PC-3 (cell line): ENCODE measurements around the gene SESN1. TPM values are rescaled to one million over a fixed set of nuclear protein-coding genes. Genes with fewer than 3 reads are reported as not detected.

Experiments
- ATAC-seq: fragments of 200-7000 bp; cut with Tn5 transposase; 2 replicates; pipeline ENCODE4 v1.9.1; 2020; ENCODE audit warnings: mild to moderate bottlenecking, moderate library complexity
- BruUV-seq: library from RNA; stranded (reverse); fragments of 400-500 nt; replicated peaks from 2 replicates; lab custom pipeline; 2021; lab: Mats Ljungman, UMichigan
- CTCF ChIA-PET: fragments of 300-600 bp; sonication (Branson Sonifier 250); formaldehyde crosslinking; loops from one replicate; lab custom pipeline; 2022; ENCODE audit warnings: antibody characterized with exemption; lab: Charles Lee
- POLR2A ChIA-PET: fragments of 300-600 bp; sonication (Branson Sonifier 250); formaldehyde crosslinking; loops from one replicate; lab custom pipeline; 2022; ENCODE audit warnings: antibody characterized with exemption; ENCODE audit not compliant: unreplicated experiment; lab: Charles Lee
- DNase-seq: peaks from one replicate; pipeline ENCODE4 v3.0.0-alpha.2; 2015
- H2AFZ ChIP-seq: fragments of 300-600 bp; sonication (generic); 2 replicates; pipeline ENCODE4 v1.6.0; 2016; ENCODE audit warnings: antibody characterized with exemption, low read length
- H3F3A ChIP-seq: fragments of 300-600 bp; sonication (generic); one replicate; pipeline ENCODE4 v1.6.0; 2017; ENCODE audit warnings: antibody characterized with exemption, low read length, control low read depth, mild to moderate bottlenecking; ENCODE audit not compliant: unreplicated experiment
- H3K27ac ChIP-seq: fragments of 300-600 bp; sonication (generic); 2 replicates; pipeline ENCODE4 v1.5.1; 2016; ENCODE audit warnings: mild to moderate bottlenecking, low read length
- H3K27me3 ChIP-seq: fragments of 300-600 bp; sonication (generic); 2 replicates; pipeline ENCODE4 v1.6.1; 2016; ENCODE audit warnings: low read length, mixed read lengths
- H3K36me3 ChIP-seq: fragments of 300-600 bp; sonication (generic); 2 replicates; pipeline ENCODE4 v1.6.1; 2016; ENCODE audit warnings: low read depth, mixed run types, low read length, mixed read lengths
- H3K4me1 ChIP-seq: fragments of 300-600 bp; sonication (generic); 2 replicates; pipeline ENCODE4 v1.5.1; 2016; ENCODE audit warnings: low read length; ENCODE audit not compliant: insufficient read depth
- H3K4me2 ChIP-seq: fragments of 300-600 bp; sonication (generic); 2 replicates; pipeline ENCODE4 v1.6.0; 2016; ENCODE audit warnings: low read length
- H3K4me3 ChIP-seq: fragments of 300-600 bp; sonication (generic); 2 replicates; pipeline ENCODE4 v1.5.1; 2016; ENCODE audit warnings: mild to moderate bottlenecking, low read length, mixed read lengths
- H3K79me2 ChIP-seq: fragments of 300-600 bp; sonication (generic); 2 replicates; pipeline ENCODE4 v1.6.1; 2017; ENCODE audit warnings: low read length, mixed read lengths
- H3K9ac ChIP-seq: fragments of 300-600 bp; sonication (generic); 2 replicates; pipeline ENCODE4 v1.6.0; 2016; ENCODE audit warnings: mild to moderate bottlenecking, low read length
- H3K9me2 ChIP-seq: fragments of 300-600 bp; sonication (generic); replicated peaks from 2 replicates; pipeline ENCODE4 v1.6.1; 2016; ENCODE audit warnings: mixed run types, low read length, mixed read lengths
- H3K9me3 ChIP-seq: fragments of 300-600 bp; sonication (generic); 2 replicates; pipeline ENCODE4 v1.6.1; 2016; ENCODE audit warnings: low read length, mixed read lengths
- H4K20me1 ChIP-seq: fragments of 300-600 bp; sonication (generic); 2 replicates; pipeline ENCODE4 v1.6.1; 2016; ENCODE audit warnings: low read length, mixed read lengths
- CTCF ChIP-seq: fragments of 300-600 bp; sonication (generic); conservative IDR thresholded peaks from 2 replicates; pipeline ENCODE4 v1.5.1; 2017; ENCODE audit warnings: antibody characterized with exemption, low read depth, mild to moderate bottlenecking, low read length
- EZH2 ChIP-seq: fragments of 300-600 bp; sonication (generic); IDR thresholded peaks from one replicate; pipeline ENCODE4 v1.6.1; 2017; ENCODE audit warnings: antibody characterized with exemption, mild to moderate bottlenecking, low read length; ENCODE audit not compliant: unreplicated experiment
- EZH2phosphoT487 ChIP-seq: fragments of 300-600 bp; sonication (generic); IDR thresholded peaks from 2 replicates; pipeline ENCODE4 v1.6.1; 2018; ENCODE audit warnings: mild to moderate bottlenecking, antibody characterized with exemption, low read length, borderline replicate concordance
- intact Hi-C: fragments of 100-400 bp; cut with micrococcal nuclease; formaldehyde crosslinking; loops from 2 replicates; pipeline ENCODE4 v1.9.0; 2023
- total RNA-seq: library from RNA; depleted of rRNA; stranded (reverse); fragments of >200 nt; gene quantifications from 2 replicates; pipeline ENCODE4 v1.2.3, GENCODE V29; 2014

The SESN1 gene
- total RNA-seq, 1 experiment from 2014 or later: 3.4 TPM

DNA sequence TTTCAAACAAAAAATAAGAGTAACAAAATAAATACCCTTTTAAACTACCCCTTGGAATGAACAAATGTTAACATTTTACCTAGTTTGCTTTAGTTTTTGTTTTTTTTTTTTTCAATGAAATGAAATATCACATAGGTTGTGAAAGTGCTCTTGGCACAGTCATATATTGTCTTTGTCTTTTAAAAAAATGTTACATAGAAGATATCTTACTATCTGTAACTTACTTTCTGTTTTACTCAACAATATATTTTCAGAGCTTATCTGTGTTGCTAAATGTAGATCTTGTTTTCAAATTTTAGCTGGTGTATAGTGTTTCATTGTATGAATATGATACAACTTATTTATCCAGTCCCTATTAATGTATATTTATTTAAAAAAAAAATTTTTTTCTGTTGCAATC is 9.3 kb upstream of the SESN1 start:
- intact Hi-C loops: no loop called here
- DNase-seq: no peak
- no peaks in the 10 kb centered on the region; the same call in 1 of the 2 replicates for H3K79me2 ChIP-seq
- BruUV-seq: no TSS peak
- no peak overlapping the region for H3K27ac ChIP-seq
- ChIA-PET CTCF (no interaction called here), POLR2A (no interaction called here)
- no peak overlapping the region for H3K4me2 ChIP-seq
- no peaks in the 10 kb centered on the region for H3K9me3 ChIP-seq
- no peaks in the 10 kb centered on the region for H3F3A ChIP-seq
- ATAC-seq: no peak
- TF ChIP-seq EZH2phosphoT487: no peak
- TF ChIP-seq CTCF: no peak
- TF ChIP-seq EZH2: no peak
- no peak overlapping the region for H3K4me3 ChIP-seq
- no peaks in the 10 kb centered on the region for H4K20me1 ChIP-seq
- no peaks in the 10 kb centered on the region for H3K27me3 ChIP-seq
- H3K9me2 ChIP-seq: no peaks in the 10 kb centered on the region
- H2AFZ ChIP-seq: no peak overlapping the region
- H3K9ac ChIP-seq: no peak overlapping the region
- no peaks in the 10 kb centered on the region for H3K36me3 ChIP-seq
- no peaks in the 10 kb centered on the region for H3K4me1 ChIP-seq

DNA sequence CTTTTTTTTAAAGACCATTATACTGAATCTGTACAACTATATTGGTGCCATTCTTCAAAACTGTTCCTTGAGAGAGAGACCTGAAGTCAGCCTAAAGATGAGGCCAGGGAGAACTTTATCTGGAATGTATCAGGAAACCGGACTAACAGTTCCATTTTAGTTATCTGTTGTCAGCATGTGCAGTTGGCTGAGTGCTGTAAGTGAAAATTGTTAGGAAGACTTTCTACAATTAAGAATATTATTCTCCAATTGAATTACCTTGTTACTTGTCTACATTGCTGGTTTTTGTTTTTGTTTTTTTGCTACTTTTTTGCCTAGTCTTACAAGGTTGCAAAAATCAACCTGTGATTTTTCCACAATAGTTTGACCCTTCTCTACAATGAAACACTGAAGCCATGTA is 8.1 kb upstream of the SESN1 start:
- no peak overlapping the region for H3K4me2 ChIP-seq
- CTCF ChIA-PET: no interaction called here
- H3K9ac ChIP-seq: no peak overlapping the region
- no peaks in the 10 kb centered on the region for H3K27me3 ChIP-seq
- H3K4me1 ChIP-seq: no peaks in the 10 kb centered on the region
- no peaks in the 10 kb centered on the region for H4K20me1 ChIP-seq
- no peak overlapping the region for H2AFZ ChIP-seq
- H3K9me3 ChIP-seq: no peaks in the 10 kb centered on the region
- peaks cover 11% of the 10 kb centered on the region; the same call in 1 of the 2 replicates for H3K79me2 ChIP-seq
- no peak for ATAC-seq
- H3K4me3 ChIP-seq: no peak overlapping the region
- DNase-seq: no peak
- no peaks in the 10 kb centered on the region for H3F3A ChIP-seq
- no TSS peak for BruUV-seq
- TF ChIP-seq EZH2 (no peak), EZH2phosphoT487 (no peak), CTCF (no peak)
- no peak overlapping the region for H3K27ac ChIP-seq
- no peaks in the 10 kb centered on the region for H3K36me3 ChIP-seq
- intact Hi-C loops: no loop called here
- no peaks in the 10 kb centered on the region for H3K9me2 ChIP-seq
- POLR2A ChIA-PET: no interaction called here

GRCh38 chr6:109097661-109098060 is 3.0 kb upstream of the SESN1 start:
- ChIA-PET POLR2A (no interaction called here), CTCF (no interaction called here)
- Histone ChIP-seq H3K9me3 (no peaks in the 10 kb centered on the region), H2AFZ (no peak overlapping the region), H3K4me2 (no peak overlapping the region), H4K20me1 (no peaks in the 10 kb centered on the region), H3K27ac (no peak overlapping the region), H3F3A (no peaks in the 10 kb centered on the region), H3K9ac (no peak overlapping the region), H3K4me3 (no peak overlapping the region), H3K36me3 (no peaks in the 10 kb centered on the region), H3K79me2 (peaks cover 47% of the 10 kb centered on the region), H3K4me1 (0 out of 2 replicates have a peak, but pooled peaks cover 5% of the 10 kb centered on the region), H3K27me3 (no peaks in the 10 kb centered on the region), H3K9me2 (no peaks in the 10 kb centered on the region)
- TF ChIP-seq EZH2 (no peak), EZH2phosphoT487 (no peak), CTCF (no peak)
- no peak for DNase-seq
- no TSS peak for BruUV-seq
- intact Hi-C loops: no loop called here
- no peak for ATAC-seq
